Adrenal gland (tissue), 12 donors: ENCODE results near the gene GLIS2. TPM values are rescaled to one million over a fixed set of nuclear protein-coding genes. Genes with fewer than 3 reads are reported as not detected.
A peak's percentile ranks its signal among the peaks of the same experiment; 100 is the strongest.

ENCODE experiments used
- DNase-seq, 7 donors: peaks; one replicate each; pipeline ENCODE4 v3.0.0-alpha.2; 2019 to 2020
- H3K27ac ChIP-seq, 5 donors: fragments of 200-600 bp; sonication (generic) in 4 of 5; 1 replicate in 3 of 5; 2 replicates in 2 of 5; pipeline versions ENCODE4 v1.5.1 to v1.8.0; 2016 to 2020; ENCODE audit warnings: mild to moderate bottlenecking in 1 of 5
- H3K27me3 ChIP-seq: fragments of 200-600 bp; 2 replicates; pipeline ENCODE4 v1.8.0; 2021
- H3K36me3 ChIP-seq, 2 donors: fragments of 200-600 bp; replicated peaks in 1 of 2; 1 replicate in 1 of 2; 2 replicates in 1 of 2; pipeline versions ENCODE4 v1.5.1 to v1.8.0; 2018 to 2022
- H3K4me1 ChIP-seq, 2 donors: fragments of 200-600 bp; replicated peaks in 1 of 2; 1 replicate in 1 of 2; 2 replicates in 1 of 2; pipeline versions ENCODE4 v1.5.1 to v1.8.0; 2018 to 2021
- H3K4me3 ChIP-seq, 4 donors: fragments of 200-600 bp; sonication (generic) in 3 of 4; one replicate each; pipeline ENCODE4 v1.5.1; 2016 to 2018
- H3K9me3 ChIP-seq, 3 donors: fragments of 200-600 bp; sonication (generic) in 1 of 3; replicated peaks in 1 of 3; 1 replicate in 2 of 3; 2 replicates in 1 of 3; pipeline versions ENCODE4 v1.5.1 to v1.8.0; 2016 to 2021
- POLR2A ChIP-seq, 2 donors: fragments of 450-650 bp; IDR thresholded peaks; one replicate each; pipeline ENCODE4 v1.6.1; 2017; ENCODE audit warnings: antibody characterized with exemption in 2 of 2, mild to moderate bottlenecking in 2 of 2, moderate library complexity in 1 of 2
- WGBS, 4 donors: extraction: QIAGEN DNeasy Blood & Tissue Kit in 2 of 4; methylation state at CpG; one replicate each; pipeline versions ENCODE4 v1.1.5 to v1.1.7; 2013 to 2017; 5-methylcytosine and 5-hydroxymethylcytosine counted together
- intact Hi-C, 2 donors: fragments of 100-400 bp; cut with DNase I; formaldehyde crosslinking; loops; one replicate each; pipeline versions ENCODE4 v1.14.1 to v1.15.0; 2022 to 2023
- polyA plus RNA-seq, 3 donors: library from polyadenylated mRNA; stranded (reverse); fragments of 200-250 nt in 2 of 3; fragments of 350-450 nt in 1 of 3; fragmentation: Illumina TruSeq in 1 of 3; extraction: RNeasy Lipid Tissue Mini Kit (QIAGEN cat#74804) in 1 of 3; gene quantifications; one replicate each; pipeline ENCODE4 v1.2.3, GENCODE V29; 2013 to 2014
- total RNA-seq, 9 donors: library from RNA; depleted of rRNA in 4 of 9; stranded (reverse); fragments of >200 nt in 4 of 9; fragments of 120-200 nt in 1 of 9; fragmentation: NEBNext Ultra II Directional in 1 of 9; extraction: Animal tissue kit (Norgen Biotek cat#: 25700) in 1 of 9; gene quantifications; one replicate each; pipeline versions ENCODE4 v1.1.0 to v1.2.4, GENCODE V29; 2013 to 2023
- TF ChIP-seq, protein P1 (sequence below), 6 experiments: fragments of 450-650 bp in 4 of 6; fragments of 200-600 bp in 2 of 6; sonication (generic) in 1 of 6; IDR thresholded peaks; 1 replicate in 5 of 6; 2 replicates in 1 of 6; pipeline versions ENCODE4 v1.5.1 to v1.8.0; 2016 to 2021; ENCODE audit warnings: antibody characterized with exemption in 6 of 6, mild to moderate bottlenecking in 2 of 6, moderate library complexity in 1 of 6
- donor health status: healthy with polysubstance abuse.
- donor health status: Bipolar disorder and iron deficiency.
- donor health status: DM: yes; HTN: yes; CAD: no.
- donor health status: DM: no; HTN: no; CAD: no.
- donor health status: DM: no; HTN: no; CAD: no.
- donor health status: DM: yes; HTN: yes; CAD: no.

The GLIS2 gene
- total and polyA plus RNA-seq, 12 donors = 2.0 to 36.2 (median 17.0) TPM

DNA sequence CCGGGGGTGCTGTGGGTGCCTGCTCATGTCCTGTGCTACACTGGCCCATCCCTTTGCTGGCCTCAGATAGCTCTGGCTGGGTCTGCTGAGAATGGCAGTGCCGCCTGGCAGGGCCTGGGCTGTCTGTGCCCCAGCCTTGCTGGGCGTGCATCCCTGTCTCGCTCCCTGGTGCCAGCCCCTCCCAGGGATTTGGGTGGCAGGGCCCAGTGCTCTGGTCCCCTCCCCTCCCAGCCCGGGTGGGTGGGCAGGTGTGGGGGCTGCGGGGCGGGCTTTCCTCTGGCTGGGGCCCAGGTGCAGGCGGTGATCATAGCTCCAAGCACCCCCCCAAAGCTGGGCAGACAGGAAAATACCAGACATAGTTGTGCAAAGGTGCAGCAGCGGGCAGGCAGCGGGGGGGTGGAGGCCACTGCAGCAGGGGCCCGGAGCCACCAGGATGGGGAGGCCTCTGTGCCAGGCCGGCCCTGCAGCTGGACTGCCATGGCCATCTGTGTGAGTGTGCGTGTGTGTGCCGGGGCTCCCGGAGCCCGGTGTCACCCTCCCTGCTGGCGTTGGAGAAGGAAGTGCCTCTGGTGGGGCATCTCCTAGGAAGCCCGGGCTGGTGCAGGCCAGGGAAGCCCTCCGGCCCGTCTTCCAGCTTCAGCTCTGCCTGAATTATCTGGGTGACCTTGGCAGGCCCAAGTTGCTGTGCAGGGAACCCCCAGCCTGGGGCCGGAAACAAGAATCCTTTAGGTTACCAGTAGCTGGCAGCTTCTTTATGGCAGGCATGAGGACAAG, 7.4 kb downstream of the GLIS2 start:
- Histone ChIP-seq H3K4me3 (peak overlapping the region in 1 of 4 donors; percentile 23), H3K27me3 (no peaks in the 10 kb centered on the region), H3K4me1 (peaks cover 79 to 88% of the 10 kb centered on the region in 2 donors), H3K9me3 (no peaks in the 10 kb centered on the region), H3K36me3 (no peaks in the 10 kb centered on the region), H3K27ac (peak overlapping the region; percentile 54 to 97 (median 89))
- intact Hi-C loops = no loop called here
- DNase-seq = peak in 6 of 7 donors; percentile 68 to 80 (median 75)
- WGBS, 4 donors = 39 to 68% (median 44%) methylated on average over 2 to 21 of the region's 21 CpGs
- TF ChIP-seq, protein P1, sequence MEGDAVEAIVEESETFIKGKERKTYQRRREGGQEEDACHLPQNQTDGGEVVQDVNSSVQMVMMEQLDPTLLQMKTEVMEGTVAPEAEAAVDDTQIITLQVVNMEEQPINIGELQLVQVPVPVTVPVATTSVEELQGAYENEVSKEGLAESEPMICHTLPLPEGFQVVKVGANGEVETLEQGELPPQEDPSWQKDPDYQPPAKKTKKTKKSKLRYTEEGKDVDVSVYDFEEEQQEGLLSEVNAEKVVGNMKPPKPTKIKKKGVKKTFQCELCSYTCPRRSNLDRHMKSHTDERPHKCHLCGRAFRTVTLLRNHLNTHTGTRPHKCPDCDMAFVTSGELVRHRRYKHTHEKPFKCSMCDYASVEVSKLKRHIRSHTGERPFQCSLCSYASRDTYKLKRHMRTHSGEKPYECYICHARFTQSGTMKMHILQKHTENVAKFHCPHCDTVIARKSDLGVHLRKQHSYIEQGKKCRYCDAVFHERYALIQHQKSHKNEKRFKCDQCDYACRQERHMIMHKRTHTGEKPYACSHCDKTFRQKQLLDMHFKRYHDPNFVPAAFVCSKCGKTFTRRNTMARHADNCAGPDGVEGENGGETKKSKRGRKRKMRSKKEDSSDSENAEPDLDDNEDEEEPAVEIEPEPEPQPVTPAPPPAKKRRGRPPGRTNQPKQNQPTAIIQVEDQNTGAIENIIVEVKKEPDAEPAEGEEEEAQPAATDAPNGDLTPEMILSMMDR (IDR thresholded peaks at IDR 0.05) = no peak
- TF ChIP-seq POLR2A (IDR thresholded peaks at IDR 0.05) = no peak

- WGBS, 4 donors = 12 to 60% (median 22%) methylated on average over 1 to 12 of the region's 12 CpGs
- peak; percentile 63 to 82 (median 77) for DNase-seq
- Histone ChIP-seq H3K36me3 (no peaks in the 10 kb centered on the region), H3K4me3 (peak overlapping the region in 1 of 4 donors; percentile 23), H3K27ac (peak overlapping the region; percentile 54 to 97 (median 89)), H3K9me3 (no peaks in the 10 kb centered on the region), H3K27me3 (no peaks in the 10 kb centered on the region), H3K4me1 (peaks cover 79 to 88% of the 10 kb centered on the region in 2 donors)
- intact Hi-C loops = no loop called here
- no peak for TF ChIP-seq POLR2A (IDR thresholded peaks at IDR 0.05)
- TF ChIP-seq, protein P1 (IDR thresholded peaks at IDR 0.05) = no peak
These were observed 8.1 kb downstream of the GLIS2 start for GRCh38 chr16:4323845-4324488.

DNA sequence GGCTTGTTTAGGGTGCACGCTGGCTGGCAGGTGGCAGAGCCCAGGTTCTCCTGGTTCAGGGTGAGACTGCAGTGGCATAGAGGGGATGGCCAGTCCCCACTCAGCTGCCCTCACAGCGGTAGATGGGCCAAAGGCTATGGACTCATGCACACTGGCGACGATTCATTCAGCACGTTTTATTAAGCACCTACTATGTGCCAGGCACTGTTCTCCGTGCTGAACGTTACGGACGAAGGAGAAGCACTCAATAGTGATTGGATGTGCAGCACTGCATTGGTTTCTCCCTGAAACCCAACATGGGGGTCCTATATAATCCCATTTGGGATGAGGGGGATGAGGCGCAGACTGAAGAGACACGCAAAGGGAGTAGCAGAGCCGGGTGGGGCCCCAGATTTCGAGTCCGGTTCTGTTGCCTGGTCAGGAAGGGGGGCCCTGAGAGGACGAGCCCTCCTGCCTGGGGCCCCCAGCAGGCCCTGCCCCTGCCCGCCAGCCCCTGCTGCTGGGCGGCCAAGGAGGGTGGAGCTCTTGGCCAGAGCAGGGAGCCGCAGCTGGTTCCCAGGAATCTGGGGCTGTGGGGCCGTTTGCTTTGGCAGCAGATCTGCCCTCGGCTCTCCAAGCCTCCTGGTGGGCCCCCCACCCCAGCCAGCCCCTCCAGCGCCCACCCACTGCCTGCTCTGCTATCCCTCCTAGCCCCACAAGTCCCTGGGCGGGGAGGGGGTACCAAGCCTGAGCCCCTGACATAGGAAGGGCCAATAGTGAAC, 8.8 kb downstream of the GLIS2 start:
- Histone ChIP-seq H3K4me3 (no peak overlapping the region), H3K9me3 (no peaks in the 10 kb centered on the region), H3K36me3 (no peaks in the 10 kb centered on the region), H3K27ac (peak overlapping the region; percentile 54 to 97 (median 89)), H3K27me3 (no peaks in the 10 kb centered on the region), H3K4me1 (peaks cover 76 to 88% of the 10 kb centered on the region in 2 donors)
- no peak for DNase-seq
- WGBS, 4 donors = 65 to 76% (median 75%) methylated on average over 16 to 22 of the region's 22 CpGs
- intact Hi-C loops = loop anchor here in 1 of 2 donors (5.0 kb wide), 1 partner anchor 47 kb away; no protein-coding TSS in a partner anchor
- no peak for TF ChIP-seq POLR2A (IDR thresholded peaks at IDR 0.05)
- TF ChIP-seq, protein P1 (IDR thresholded peaks at IDR 0.05) = no peak
